Loucy (cell line): ENCODE measurements around the gene NOTCH3.

ENCODE experiments used
- EZH2phosphoT487 ChIP-seq: fragments of 200-600 bp; IDR thresholded peaks from 2 replicates; pipeline ENCODE4 v1.6.1; 2018; ENCODE audit warnings: antibody characterized with exemption, mild to moderate bottlenecking, moderate library complexity, borderline replicate concordance
- TF ChIP-seq, protein P1 (sequence below): fragments of 200-600 bp; sonication (generic); conservative IDR thresholded peaks from 2 replicates; pipeline ENCODE4 v1.5.1; 2014; ENCODE audit warnings: mild to moderate bottlenecking, antibody characterized with exemption, low read length

DNA sequence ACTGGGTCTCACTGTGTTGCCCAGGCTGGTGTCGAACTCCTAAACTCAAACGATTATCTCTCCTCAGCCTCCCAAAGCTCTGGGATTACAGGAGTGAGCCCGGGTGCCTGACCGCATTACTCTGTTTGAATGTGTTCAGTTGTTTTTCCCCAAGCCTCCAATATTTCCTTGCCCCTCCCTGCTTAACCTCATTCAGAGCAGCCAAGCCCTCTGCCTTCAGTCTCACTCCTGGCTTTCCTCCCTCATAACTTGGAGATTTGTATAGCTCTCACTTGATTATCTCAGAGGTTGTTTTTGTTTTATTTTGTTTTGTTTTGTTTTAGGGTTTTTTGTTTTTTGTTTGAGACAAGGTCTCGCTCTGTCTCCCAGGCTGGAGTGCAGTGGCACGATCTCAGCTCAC is 20.0 kb upstream of the NOTCH3 start:
- TF ChIP-seq, protein P1, sequence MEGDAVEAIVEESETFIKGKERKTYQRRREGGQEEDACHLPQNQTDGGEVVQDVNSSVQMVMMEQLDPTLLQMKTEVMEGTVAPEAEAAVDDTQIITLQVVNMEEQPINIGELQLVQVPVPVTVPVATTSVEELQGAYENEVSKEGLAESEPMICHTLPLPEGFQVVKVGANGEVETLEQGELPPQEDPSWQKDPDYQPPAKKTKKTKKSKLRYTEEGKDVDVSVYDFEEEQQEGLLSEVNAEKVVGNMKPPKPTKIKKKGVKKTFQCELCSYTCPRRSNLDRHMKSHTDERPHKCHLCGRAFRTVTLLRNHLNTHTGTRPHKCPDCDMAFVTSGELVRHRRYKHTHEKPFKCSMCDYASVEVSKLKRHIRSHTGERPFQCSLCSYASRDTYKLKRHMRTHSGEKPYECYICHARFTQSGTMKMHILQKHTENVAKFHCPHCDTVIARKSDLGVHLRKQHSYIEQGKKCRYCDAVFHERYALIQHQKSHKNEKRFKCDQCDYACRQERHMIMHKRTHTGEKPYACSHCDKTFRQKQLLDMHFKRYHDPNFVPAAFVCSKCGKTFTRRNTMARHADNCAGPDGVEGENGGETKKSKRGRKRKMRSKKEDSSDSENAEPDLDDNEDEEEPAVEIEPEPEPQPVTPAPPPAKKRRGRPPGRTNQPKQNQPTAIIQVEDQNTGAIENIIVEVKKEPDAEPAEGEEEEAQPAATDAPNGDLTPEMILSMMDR: no peak
- TF ChIP-seq EZH2phosphoT487: no peak
